OCI-LY3 (cell line): Measurements from ENCODE around the gene NLRC3.

ENCODE experiments used
- CTCF ChIP-seq: fragments of 200-600, 300-600 bp; sonication (generic); IDR thresholded peaks from 2 replicates; pipeline ENCODE4 v1.5.1; 2014; ENCODE audit warnings: antibody characterized with exemption, low read length, low read depth
- EZH2phosphoT487 ChIP-seq: fragments of 200-600 bp; shearing (Covaris generic); IDR thresholded peaks from 2 replicates; pipeline ENCODE4 v1.6.1; 2018; ENCODE audit warnings: antibody characterized with exemption, mixed run types, low read depth

GRCh38 chr16:3576211-3576610 lies 992 bp downstream of the NLRC3 start:
- no peak for TF ChIP-seq CTCF
- no peak for TF ChIP-seq EZH2phosphoT487
